H9 (cell line): ENCODE measurements around the gene CPNE8. TPM values are rescaled to one million over a fixed set of nuclear protein-coding genes. Genes with fewer than 3 reads are reported as not detected.
A peak's percentile ranks its signal among the peaks of the same experiment; 100 is the strongest.

ENCODE experiments used
- DNase-seq: peaks from one replicate; pipeline ENCODE4 v3.0.0-alpha.2; 2017
- H2AFZ ChIP-seq: one replicate; pipeline ENCODE4 v1.6.1; 2013; ENCODE audit warnings: mild to moderate bottlenecking, low read length, control low read depth, moderate library complexity
- H2AK5ac ChIP-seq: 2 replicates; pipeline ENCODE4 v1.6.1; 2013; ENCODE audit warnings: low read length, control low read depth, mixed read lengths; ENCODE audit not compliant: insufficient read length
- H2BK120ac ChIP-seq: one replicate; pipeline ENCODE4 v1.6.1; 2013; ENCODE audit warnings: low read depth, mild to moderate bottlenecking, low read length, control low read depth, inconsistent platforms; ENCODE audit not compliant: poor library complexity, severe bottlenecking
- H2BK12ac ChIP-seq: 2 replicates; pipeline ENCODE4 v1.6.1; 2013; ENCODE audit warnings: low read length, control low read depth, mixed read lengths, low read depth; ENCODE audit not compliant: insufficient read length
- H2BK15ac ChIP-seq: 2 replicates; pipeline ENCODE4 v1.6.1; 2013; ENCODE audit warnings: low read depth, low read length, control low read depth
- H2BK20ac ChIP-seq: one replicate; pipeline ENCODE4 v1.6.1; 2013; ENCODE audit warnings: low read depth, mild to moderate bottlenecking, low read length, control low read depth, inconsistent platforms; ENCODE audit not compliant: poor library complexity, severe bottlenecking
- H2BK5ac ChIP-seq: 2 replicates; pipeline ENCODE4 v1.6.1; 2013; ENCODE audit warnings: low read length, control low read depth, mixed read lengths; ENCODE audit not compliant: insufficient read length
- H3K14ac ChIP-seq: 2 replicates; pipeline ENCODE4 v1.6.1; 2013; ENCODE audit warnings: low read length, control low read depth; ENCODE audit not compliant: insufficient read depth
- H3K18ac ChIP-seq: 2 replicates; pipeline ENCODE4 v1.6.1; 2013; ENCODE audit warnings: low read depth, mild to moderate bottlenecking, mixed read lengths, low read length, control low read depth; ENCODE audit not compliant: insufficient read length
- H3K23ac ChIP-seq: 2 replicates; pipeline ENCODE4 v1.6.1; 2013; ENCODE audit warnings: low read length, control low read depth, mixed read lengths, low read depth; ENCODE audit not compliant: insufficient read length
- H3K23me2 ChIP-seq: 2 replicates; pipeline ENCODE4 v1.6.1; 2013; ENCODE audit warnings: low read depth, mild to moderate bottlenecking, mixed read lengths, low read length, control low read depth; ENCODE audit not compliant: insufficient read length, poor library complexity, severe bottlenecking
- H3K27ac ChIP-seq: 2 replicates; pipeline ENCODE4 v1.5.1; 2013; ENCODE audit warnings: low read length, control low read depth, mixed read lengths, low read depth; ENCODE audit not compliant: insufficient read length
- H3K27me3 ChIP-seq: 2 replicates; pipeline ENCODE4 v1.6.1; 2013; ENCODE audit warnings: low read length, control low read depth, inconsistent platforms; ENCODE audit not compliant: insufficient read depth
- H3K4ac ChIP-seq: 2 replicates; pipeline ENCODE4 v1.6.1; 2013; ENCODE audit warnings: low read depth, mild to moderate bottlenecking, control low read depth, inconsistent platforms, low read length, moderate library complexity
- H3K4me1 ChIP-seq: 2 replicates; pipeline ENCODE4 v1.6.1; 2013; ENCODE audit warnings: low read length, control low read depth, inconsistent platforms; ENCODE audit not compliant: insufficient read depth
- H3K4me2 ChIP-seq: 2 replicates; pipeline ENCODE4 v1.6.1; 2013; ENCODE audit warnings: low read length, control low read depth, mixed read lengths; ENCODE audit not compliant: insufficient read length, insufficient read depth
- H3K56ac ChIP-seq: 2 replicates; pipeline ENCODE4 v1.6.1; 2013; ENCODE audit warnings: low read depth, mild to moderate bottlenecking, mixed read lengths, low read length, control low read depth; ENCODE audit not compliant: insufficient read length
- H3K79me1 ChIP-seq: 2 replicates; pipeline ENCODE4 v1.6.1; 2013; ENCODE audit warnings: low read depth, mild to moderate bottlenecking, moderate library complexity, low read length, control low read depth, inconsistent platforms; ENCODE audit not compliant: insufficient read depth, poor library complexity, severe bottlenecking
- H3K79me2 ChIP-seq: 2 replicates; pipeline ENCODE4 v1.6.1; 2013; ENCODE audit warnings: low read length, control low read depth, inconsistent platforms; ENCODE audit not compliant: insufficient read depth
- H3K9ac ChIP-seq: 2 replicates; pipeline ENCODE4 v1.6.1; 2013; ENCODE audit warnings: low read length, control low read depth, mixed read lengths; ENCODE audit not compliant: insufficient read length; ENCODE audit errors: extremely low read depth
- H3K9me3 ChIP-seq: one replicate; pipeline ENCODE4 v1.6.1; 2013; ENCODE audit warnings: low read depth, low read length, inconsistent platforms; ENCODE audit not compliant: control insufficient read depth
- H3T11ph ChIP-seq: one replicate; pipeline ENCODE4 v1.6.1; 2013; ENCODE audit warnings: mild to moderate bottlenecking, low read length, control low read depth, inconsistent platforms
- H4K20me1 ChIP-seq: one replicate; pipeline ENCODE4 v1.6.1; 2013; ENCODE audit not compliant: control insufficient read depth, insufficient read length, insufficient read depth
- H4K5ac ChIP-seq: 2 replicates; pipeline ENCODE4 v1.6.1; 2013; ENCODE audit warnings: low read depth, mild to moderate bottlenecking, mixed read lengths, low read length, control low read depth; ENCODE audit not compliant: insufficient read length
- H4K8ac ChIP-seq: replicated peaks from 2 replicates; pipeline ENCODE4 v1.6.1; 2013; ENCODE audit warnings: low read length, control low read depth, mixed read lengths, low read depth; ENCODE audit not compliant: insufficient read length
- H4K91ac ChIP-seq: 2 replicates; pipeline ENCODE4 v1.6.1; 2013; ENCODE audit warnings: low read depth, mild to moderate bottlenecking, moderate library complexity, mixed read lengths, low read length, control low read depth; ENCODE audit not compliant: insufficient read length
- H3K27ac Mint-ChIP-seq, 3 experiments: 2 replicates in 2 of 3; 3 replicates in 1 of 3; pipeline ENCODE4 v1.8.0; 2020 to 2021; ENCODE audit warnings: mixed read lengths in 3 of 3, mild to moderate bottlenecking in 1 of 3, moderate library complexity in 1 of 3
- H3K27me3 Mint-ChIP-seq: 2 replicates; pipeline ENCODE4 v1.8.0; 2021; ENCODE audit warnings: low read depth, mild to moderate bottlenecking, moderate library complexity, mixed read lengths
- H3K36me3 Mint-ChIP-seq, 3 experiments: 2 replicates in 2 of 3; 3 replicates in 1 of 3; pipeline ENCODE4 v1.8.0; 2020 to 2021; ENCODE audit warnings: low read depth in 3 of 3, mixed read lengths in 3 of 3; ENCODE audit not compliant: insufficient read depth in 1 of 3
- H3K4me1 Mint-ChIP-seq, 2 experiments: 2 replicates each; pipeline ENCODE4 v1.8.0; 2020; ENCODE audit warnings: mixed read lengths in 2 of 2
- H3K4me3 Mint-ChIP-seq, 2 experiments: 2 replicates in 1 of 2; 3 replicates in 1 of 2; pipeline ENCODE4 v1.8.0; 2020 to 2021; ENCODE audit warnings: mild to moderate bottlenecking in 2 of 2, mixed read lengths in 2 of 2, moderate library complexity in 1 of 2
- H3K9me3 Mint-ChIP-seq, 2 experiments: 2 replicates in 1 of 2; 3 replicates in 1 of 2; pipeline ENCODE4 v1.8.0; 2020; ENCODE audit warnings: mild to moderate bottlenecking in 2 of 2, mixed read lengths in 2 of 2, moderate library complexity in 1 of 2
- CTCF ChIP-seq: fragments of 200-600 bp; sonication (generic); conservative IDR thresholded peaks from 3 replicates; pipeline ENCODE4 v1.8.0; 2021; ENCODE audit warnings: antibody characterized with exemption, mild to moderate bottlenecking
- WGBS: extraction: QIAGEN DNeasy Blood & Tissue Kit; methylation state at CpG from one replicate; pipeline ENCODE4 v1.1.7; 2013; ENCODE audit warnings: missing lambda C conversion rate, low lambda C conversion rate, mixed read lengths; ENCODE audit not compliant: insufficient read length; ENCODE audit errors: extremely low coverage; 5-methylcytosine and 5-hydroxymethylcytosine counted together
- total RNA-seq: library from RNA; stranded (reverse); gene quantifications from 2 replicates; pipeline ENCODE4 v1.2.1, GENCODE V29; 2021

The CPNE8 gene
- total RNA-seq, 1 experiment from 2014 or later = 1.9 TPM

GRCh38 chr12:38689195-38689594 is 216.2 kb downstream of the CPNE8 start:
- H3K9me3 Mint-ChIP-seq = no peaks in the 10 kb centered on the region
- no peak overlapping the region for H3K27ac ChIP-seq
- no peaks in the 10 kb centered on the region for H3K36me3 Mint-ChIP-seq
- WGBS = no CpG with 5 or more reads among the region's 1 CpG
- TF ChIP-seq CTCF = no peak
- H3K4me1 Mint-ChIP-seq = no peaks in the 10 kb centered on the region
- no peak overlapping the region for H3K27ac Mint-ChIP-seq
- H3K79me1 ChIP-seq = no peaks in the 10 kb centered on the region
- H3K4ac ChIP-seq = no peak overlapping the region
- H4K5ac ChIP-seq = no peak overlapping the region
- H3K79me2 ChIP-seq = no peaks in the 10 kb centered on the region
- H4K91ac ChIP-seq = no peak overlapping the region
- no peak overlapping the region for H2BK120ac ChIP-seq
- no peak overlapping the region for H4K8ac ChIP-seq
- no peak overlapping the region for H2BK5ac ChIP-seq
- H3K9me3 ChIP-seq = no peaks in the 10 kb centered on the region
- H2BK20ac ChIP-seq = no peak overlapping the region
- DNase-seq = no peak
- H3K9ac ChIP-seq = no peak overlapping the region
- H2AK5ac ChIP-seq = no peak overlapping the region
- no peak overlapping the region for H3K4me2 ChIP-seq
- H3T11ph ChIP-seq = no peak overlapping the region
- no peaks in the 10 kb centered on the region for H3K23me2 ChIP-seq
- H3K27me3 Mint-ChIP-seq = no peaks in the 10 kb centered on the region
- H3K27me3 ChIP-seq = no peaks in the 10 kb centered on the region
- H4K20me1 ChIP-seq = no peaks in the 10 kb centered on the region
- no peak overlapping the region for H2BK12ac ChIP-seq
- H2AFZ ChIP-seq = no peak overlapping the region
- H3K14ac ChIP-seq = no peak overlapping the region
- H3K23ac ChIP-seq = no peak overlapping the region
- H3K18ac ChIP-seq = peak overlapping the region; percentile 42
- H2BK15ac ChIP-seq = no peak overlapping the region
- H3K56ac ChIP-seq = no peak overlapping the region
- H3K4me3 Mint-ChIP-seq = no peak overlapping the region
- no peaks in the 10 kb centered on the region for H3K4me1 ChIP-seq
